K562 (cell line): ENCODE results near the gene DYNC2H1. TPM values are rescaled to one million over a fixed set of nuclear protein-coding genes. Genes with fewer than 3 reads are reported as not detected.
A peak's percentile ranks its signal among the peaks of the same experiment; 100 is the strongest.

Source experiments
- ATF1 ChIP-seq, 2 experiments: fragments of 450-650 bp in 1 of 2; IDR thresholded peaks; 2 replicates each; pipeline ENCODE4 v1.6.1; 2016; ENCODE audit warnings: missing compliant biosample characterization in 1 of 2, missing genetic modification characterization in 1 of 2
- CBX5 ChIP-seq: IDR thresholded peaks from 2 replicates; pipeline ENCODE4 v1.6.1; 2014; ENCODE audit warnings: low read depth, borderline replicate concordance
- E2F3 ChIP-seq: fragments of 250-450 bp; sonication (Bioruptor Pico); IDR thresholded peaks from 2 replicates; pipeline ENCODE4 v1.4.0; 2020; ENCODE audit warnings: mild to moderate bottlenecking
- EGR1 ChIP-seq: fragments of 450-650 bp; conservative IDR thresholded peaks from 2 replicates; pipeline ENCODE4 v1.6.1; 2017; ENCODE audit warnings: mild to moderate bottlenecking
- ETS2 ChIP-seq: IDR thresholded peaks from 2 replicates; pipeline ENCODE4 v1.6.1; 2016; ENCODE audit warnings: borderline replicate concordance, missing genetic modification characterization, mild to moderate bottlenecking, moderate library complexity, missing compliant biosample characterization; ENCODE audit not compliant: poor library complexity, severe bottlenecking
- NCOA1 ChIP-seq: fragments of 450-650 bp; IDR thresholded peaks from 2 replicates; pipeline ENCODE4 v1.6.1; 2016; ENCODE audit warnings: low read depth
- NFIC ChIP-seq: fragments of 450-650 bp; IDR thresholded peaks from 2 replicates; pipeline ENCODE4 v1.6.1; 2017; ENCODE audit warnings: mild to moderate bottlenecking, inconsistent platforms
- PHF8 ChIP-seq: fragments of 200-600 bp; sonication (generic); IDR thresholded peaks from 2 replicates; pipeline ENCODE4 v1.6.1; 2012; ENCODE audit warnings: mixed run types, mild to moderate bottlenecking, inconsistent platforms, low read length, moderate library complexity, borderline replicate concordance
- POLR2G ChIP-seq: fragments of 200-400 bp; formaldehyde crosslinking; IDR thresholded peaks from 2 replicates; pipeline ENCODE4 v1.6.1; 2017; ENCODE audit warnings: low read depth, mild to moderate bottlenecking, antibody characterized with exemption, low read length, moderate library complexity
- PTTG1 ChIP-seq: fragments of 450-650 bp; IDR thresholded peaks from 2 replicates; pipeline ENCODE4 v1.6.1; 2016; ENCODE audit warnings: low read depth, mild to moderate bottlenecking, missing genetic modification characterization, missing compliant biosample characterization
- RBM34 ChIP-seq: fragments of 200-400 bp; formaldehyde crosslinking; IDR thresholded peaks from 2 replicates; pipeline ENCODE4 v1.6.1; 2018; ENCODE audit warnings: low read length, borderline replicate concordance; ENCODE audit not compliant: insufficient read depth
- RUNX1 ChIP-seq: sonication (generic); IDR thresholded peaks from 2 replicates; pipeline ENCODE4 v1.6.1; 2016; ENCODE audit warnings: antibody characterized with exemption, low read depth
- SAFB ChIP-seq: fragments of 200-400 bp; formaldehyde crosslinking; IDR thresholded peaks from 2 replicates; pipeline ENCODE4 v1.6.1; 2017; ENCODE audit warnings: low read depth, low read length, borderline replicate concordance
- SMAD4 ChIP-seq: fragments of 250-450 bp; sonication (Bioruptor Pico); conservative IDR thresholded peaks from 2 replicates; pipeline ENCODE4 v1.8.0; 2021; ENCODE audit warnings: inconsistent platforms, mild to moderate bottlenecking, moderate library complexity
- ZNF668 ChIP-seq: fragments of 250-450 bp; sonication (Bioruptor Pico); IDR thresholded peaks from 2 replicates; pipeline ENCODE4 v1.8.0; 2022; ENCODE audit warnings: mild to moderate bottlenecking, inconsistent platforms
- ZNF79 ChIP-seq: fragments of 250-450 bp; sonication (Bioruptor Pico); IDR thresholded peaks from 2 replicates; pipeline ENCODE4 v1.4.0; 2020; ENCODE audit warnings: low read depth, mild to moderate bottlenecking, moderate library complexity
- polyA plus RNA-seq, 8 experiments: library from polyadenylated mRNA; depleted of rRNA in 4 of 8; stranded (reverse) in 5 of 8; unstranded in 3 of 8; fragments of >200 nt; fragmentation: Nextera tagmentation in 2 of 8; fragmentation: Illumina TruSeq in 1 of 8; extraction: Ambion mirVana in 2 of 8; extraction: Trizol in 1 of 8; gene quantifications; 2 replicates each; pipeline versions ENCODE4 v1.2.1 to v1.2.3, GENCODE V29; 2011 to 2014; ENCODE audit warnings: inconsistent platforms in 1 of 8, missing spikeins in 1 of 8
- total RNA-seq, 7 experiments: library from RNA; depleted of rRNA in 6 of 7; stranded (reverse); fragments of >200 nt in 6 of 7; fragmentation: Illumina TruSeq in 2 of 7; extraction: Trizol in 2 of 7; gene quantifications; 2 replicates each; pipeline versions ENCODE4 v1.2.1 to v1.2.3, GENCODE V29; 2011 to 2021; ENCODE audit warnings: low replicate concordance in 1 of 7
- TF ChIP-seq, protein P1 (sequence below): fragments of 250-450 bp; sonication (Bioruptor Pico); IDR thresholded peaks from 2 replicates; pipeline ENCODE4 v1.4.0; 2020; ENCODE audit warnings: mild to moderate bottlenecking, moderate library complexity, borderline replicate concordance
- TF ChIP-seq, protein P2 (sequence below): fragments of 250-450 bp; sonication (Bioruptor Pico); IDR thresholded peaks from 2 replicates; pipeline ENCODE4 v1.6.1; 2021; ENCODE audit warnings: mild to moderate bottlenecking
- TF ChIP-seq, protein P3 (sequence below): sonication (generic); formaldehyde crosslinking; IDR thresholded peaks from 2 replicates; pipeline ENCODE4 v1.9.0; 2022; ENCODE audit warnings: mild to moderate bottlenecking, missing genetic modification reagents
- TF ChIP-seq, protein P4 (sequence below): fragments of 450-650 bp; IDR thresholded peaks from 2 replicates; pipeline ENCODE4 v1.6.1; 2016; ENCODE audit warnings: antibody characterized with exemption
- TF ChIP-seq, protein P5 (sequence below): fragments of 450-650 bp; formaldehyde crosslinking; IDR thresholded peaks from 2 replicates; pipeline ENCODE4 v1.4.0; 2022; ENCODE audit warnings: missing genetic modification characterization

Gene DYNC2H1
- total and polyA plus RNA-seq, 9 of the 15 experiments (the other 6 are each of a cell fraction or from before 2014, with no cell fraction given): 0.08 to 0.64 (median 0.20) TPM

DNA sequence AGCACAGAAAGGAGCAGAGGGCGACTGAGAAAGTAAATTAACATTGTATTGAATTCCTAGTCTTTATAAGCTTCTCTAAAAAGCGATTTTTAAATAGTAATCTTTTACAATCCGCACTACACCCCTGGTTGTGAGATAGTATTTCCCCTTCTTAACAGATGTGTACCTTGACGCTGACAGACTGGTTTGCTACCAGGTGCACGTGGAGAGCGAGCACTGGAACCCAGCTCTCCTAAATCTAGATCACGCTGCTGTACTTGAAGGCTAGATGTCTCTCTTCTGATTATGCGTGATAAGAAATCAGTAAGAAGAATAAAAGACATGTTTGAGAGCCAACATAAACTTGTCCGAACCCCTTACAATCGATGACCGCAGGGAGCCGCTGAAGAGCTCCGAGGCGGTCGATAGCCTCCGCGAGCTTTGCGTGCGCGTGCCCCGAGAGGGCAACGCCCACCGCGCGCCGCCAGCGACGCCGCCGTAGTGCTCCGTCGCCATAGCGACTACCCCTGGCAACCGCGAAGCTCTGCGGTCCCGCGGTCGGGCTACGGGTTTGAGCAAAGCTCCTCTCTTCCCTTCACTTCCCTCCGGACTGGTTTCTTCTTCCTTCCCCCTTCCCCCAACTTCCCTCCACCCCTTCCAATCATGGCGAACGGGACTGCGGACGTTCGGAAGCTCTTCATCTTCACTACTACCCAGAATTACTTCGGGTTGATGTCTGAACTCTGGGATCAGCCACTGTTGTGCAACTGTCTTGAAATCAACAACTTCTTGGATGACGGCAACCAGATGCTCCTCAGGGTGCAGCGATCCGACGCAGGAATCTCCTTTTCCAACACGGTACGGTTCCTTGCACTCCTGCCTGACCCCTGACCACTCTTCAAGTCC, at the start of gene DYNC2H1 (continued):
- TF ChIP-seq RBM34 (no peak), ATF1 (CRISPR knock-in tag; IDR thresholded peaks at IDR 0.05) (no peak), ATF1 (tag; IDR thresholded peaks at IDR 0.05) (peak; percentile 62), POLR2G (peak; percentile 47), ZNF79 (CRISPR knock-in tag) (no peak), CBX5 (no peak), NFIC (no peak), PHF8 (peak; percentile 21; the same call in 1 of the 2 replicates), ETS2 (tag) (no peak), SMAD4 (CRISPR knock-in tag) (no peak), SAFB (no peak), ZNF668 (CRISPR knock-in tag) (no peak), PTTG1 (tag) (no peak), RUNX1 (no peak), EGR1 (peak; percentile 71), NCOA1 (no peak), E2F3 (CRISPR knock-in tag) (no peak)
- TF ChIP-seq, protein P1, sequence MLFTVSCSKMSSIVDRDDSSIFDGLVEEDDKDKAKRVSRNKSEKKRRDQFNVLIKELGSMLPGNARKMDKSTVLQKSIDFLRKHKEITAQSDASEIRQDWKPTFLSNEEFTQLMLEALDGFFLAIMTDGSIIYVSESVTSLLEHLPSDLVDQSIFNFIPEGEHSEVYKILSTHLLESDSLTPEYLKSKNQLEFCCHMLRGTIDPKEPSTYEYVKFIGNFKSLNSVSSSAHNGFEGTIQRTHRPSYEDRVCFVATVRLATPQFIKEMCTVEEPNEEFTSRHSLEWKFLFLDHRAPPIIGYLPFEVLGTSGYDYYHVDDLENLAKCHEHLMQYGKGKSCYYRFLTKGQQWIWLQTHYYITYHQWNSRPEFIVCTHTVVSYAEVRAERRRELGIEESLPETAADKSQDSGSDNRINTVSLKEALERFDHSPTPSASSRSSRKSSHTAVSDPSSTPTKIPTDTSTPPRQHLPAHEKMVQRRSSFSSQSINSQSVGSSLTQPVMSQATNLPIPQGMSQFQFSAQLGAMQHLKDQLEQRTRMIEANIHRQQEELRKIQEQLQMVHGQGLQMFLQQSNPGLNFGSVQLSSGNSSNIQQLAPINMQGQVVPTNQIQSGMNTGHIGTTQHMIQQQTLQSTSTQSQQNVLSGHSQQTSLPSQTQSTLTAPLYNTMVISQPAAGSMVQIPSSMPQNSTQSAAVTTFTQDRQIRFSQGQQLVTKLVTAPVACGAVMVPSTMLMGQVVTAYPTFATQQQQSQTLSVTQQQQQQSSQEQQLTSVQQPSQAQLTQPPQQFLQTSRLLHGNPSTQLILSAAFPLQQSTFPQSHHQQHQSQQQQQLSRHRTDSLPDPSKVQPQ (CRISPR knock-in tag): no peak
- TF ChIP-seq, protein P2, sequence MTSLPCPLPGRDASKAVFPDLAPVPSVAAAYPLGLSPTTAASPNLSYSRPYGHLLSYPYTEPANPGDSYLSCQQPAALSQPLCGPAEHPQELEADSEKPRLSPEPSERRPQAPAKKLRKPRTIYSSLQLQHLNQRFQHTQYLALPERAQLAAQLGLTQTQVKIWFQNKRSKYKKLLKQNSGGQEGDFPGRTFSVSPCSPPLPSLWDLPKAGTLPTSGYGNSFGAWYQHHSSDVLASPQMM (CRISPR knock-in tag): no peak
- TF ChIP-seq, protein P3, sequence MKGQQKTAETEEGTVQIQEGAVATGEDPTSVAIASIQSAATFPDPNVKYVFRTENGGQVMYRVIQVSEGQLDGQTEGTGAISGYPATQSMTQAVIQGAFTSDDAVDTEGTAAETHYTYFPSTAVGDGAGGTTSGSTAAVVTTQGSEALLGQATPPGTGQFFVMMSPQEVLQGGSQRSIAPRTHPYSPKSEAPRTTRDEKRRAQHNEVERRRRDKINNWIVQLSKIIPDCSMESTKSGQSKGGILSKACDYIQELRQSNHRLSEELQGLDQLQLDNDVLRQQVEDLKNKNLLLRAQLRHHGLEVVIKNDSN (CRISPR knock-in tag): peak; percentile 50; the same call in 1 of the 2 replicates
- TF ChIP-seq, protein P4, sequence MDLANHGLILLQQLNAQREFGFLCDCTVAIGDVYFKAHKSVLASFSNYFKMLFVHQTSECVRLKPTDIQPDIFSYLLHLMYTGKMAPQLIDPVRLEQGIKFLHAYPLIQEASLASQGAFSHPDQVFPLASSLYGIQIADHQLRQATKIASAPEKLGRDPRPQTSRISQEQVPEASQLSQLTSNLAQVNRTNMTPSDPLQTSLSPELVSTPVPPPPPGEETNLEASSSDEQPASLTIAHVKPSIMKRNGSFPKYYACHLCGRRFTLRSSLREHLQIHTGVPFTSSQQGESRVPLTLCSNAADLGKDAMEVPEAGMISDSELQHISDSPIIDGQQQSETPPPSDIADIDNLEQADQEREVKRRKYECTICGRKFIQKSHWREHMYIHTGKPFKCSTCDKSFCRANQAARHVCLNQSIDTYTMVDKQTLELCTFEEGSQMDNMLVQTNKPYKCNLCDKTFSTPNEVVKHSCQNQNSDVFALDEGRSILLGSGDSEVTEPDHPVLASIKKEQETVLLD: peak; percentile 86
- TF ChIP-seq, protein P5, sequence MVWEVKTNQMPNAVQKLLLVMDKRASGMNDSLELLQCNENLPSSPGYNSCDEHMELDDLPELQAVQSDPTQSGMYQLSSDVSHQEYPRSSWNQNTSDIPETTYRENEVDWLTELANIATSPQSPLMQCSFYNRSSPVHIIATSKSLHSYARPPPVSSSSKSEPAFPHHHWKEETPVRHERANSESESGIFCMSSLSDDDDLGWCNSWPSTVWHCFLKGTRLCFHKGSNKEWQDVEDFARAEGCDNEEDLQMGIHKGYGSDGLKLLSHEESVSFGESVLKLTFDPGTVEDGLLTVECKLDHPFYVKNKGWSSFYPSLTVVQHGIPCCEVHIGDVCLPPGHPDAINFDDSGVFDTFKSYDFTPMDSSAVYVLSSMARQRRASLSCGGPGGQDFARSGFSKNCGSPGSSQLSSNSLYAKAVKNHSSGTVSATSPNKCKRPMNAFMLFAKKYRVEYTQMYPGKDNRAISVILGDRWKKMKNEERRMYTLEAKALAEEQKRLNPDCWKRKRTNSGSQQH (CRISPR knock-in tag): no peak
